Measurements from ENCODE around the gene FTO. TPM values are rescaled to one million over a fixed set of nuclear protein-coding genes. Genes with fewer than 3 reads are reported as not detected.
A peak's percentile ranks its signal among the peaks of the same experiment; 100 is the strongest.

FTO gene
- total and polyA plus RNA-seq, 2 of the 8 experiments (the other 6 are each of a cell fraction or from before 2014, with no cell fraction given), result 34.5 to 59.8 TPM

GRCh38 chr16:54177052-54177861, 473.3 kb downstream of the FTO start:
- Histone ChIP-seq H3K23ac (ENCODE audit: insufficient read length) (no peak overlapping the region), H2BK5ac (ENCODE audit: low read depth, low read length) (no peak overlapping the region), H3K27me3 (replicated peaks in 1 of 4; ENCODE audit: control insufficient read depth in 3 of 4, extremely low read depth in 1 of 4, insufficient read depth in 3 of 4, low read length in 3 of 4) (peaks cover 0 to 3% (median 2%) of the 10 kb centered on the region in 4 experiments; a peak in 1 of 7 replicates), H3K4me2 (ENCODE audit: insufficient read depth in 1 of 2, low read depth in 2 of 2, low read length in 2 of 2) (no peak overlapping the region), H3K79me1 (ENCODE audit: low read depth, low read length) (no peaks in the 10 kb centered on the region), H4K5ac (ENCODE audit: insufficient read length, low read depth, low read length) (no peak overlapping the region), H3K56ac (replicated peaks; ENCODE audit: insufficient read length, low read depth, low read length) (no peak overlapping the region), H2BK20ac (ENCODE audit: low read length) (no peak overlapping the region), H2AFZ (ENCODE audit: low read length) (no peak overlapping the region), H3K23me2 (ENCODE audit: low read depth, low read length) (no peaks in the 10 kb centered on the region), H4K20me1 (replicated peaks in 1 of 2; ENCODE audit: control insufficient read depth in 1 of 2, insufficient read depth in 2 of 2, low read length in 2 of 2) (no peaks in the 10 kb centered on the region), H3K4me3 (ENCODE audit: extremely low read depth in 1 of 4, insufficient read depth in 2 of 4, low read depth in 3 of 4, low read length in 4 of 4) (no peak overlapping the region), H4K91ac (replicated peaks; ENCODE audit: insufficient read length, low read length) (no peak overlapping the region), H2BK12ac (ENCODE audit: low read depth, low read length) (no peak overlapping the region), H3K4ac (replicated peaks; ENCODE audit: insufficient read length, low read depth, low read length) (no peak overlapping the region), H3K9me3 (ENCODE audit: insufficient read depth in 2 of 2, low read depth in 1 of 2, low read length in 1 of 2) (no peaks in the 10 kb centered on the region), H2AK5ac (ENCODE audit: low read depth, low read length) (no peak overlapping the region), H4K8ac (ENCODE audit: extremely low read depth, insufficient read depth, low read length) (no peak overlapping the region), H2BK15ac (ENCODE audit: low read length) (no peak overlapping the region), H2BK120ac (replicated peaks; ENCODE audit: low read depth, low read length) (no peak overlapping the region), H3K27ac (ENCODE audit: low read depth, low read length) (no peak overlapping the region), H3K36me3 (ENCODE audit: control insufficient read depth in 2 of 4, insufficient read depth in 4 of 4, low read length in 3 of 4) (no peaks in the 10 kb centered on the region), H3K4me1 (replicated peaks in 1 of 4; ENCODE audit: control insufficient read depth in 3 of 4, insufficient read depth in 4 of 4, low read length in 3 of 4) (peaks cover 4 to 15% (median 10%) of the 10 kb centered on the region in 4 experiments; a peak in 5 of 7 replicates), H3K9ac (replicated peaks in 1 of 4; ENCODE audit: extremely low read depth in 1 of 4, low read depth in 3 of 4, low read length in 3 of 4) (no peak overlapping the region), H3K79me2 (ENCODE audit: control insufficient read depth in 1 of 2, insufficient read depth in 2 of 2, low read length in 2 of 2) (no peaks in the 10 kb centered on the region), H3K14ac (ENCODE audit: insufficient read length) (no peak overlapping the region), H3K18ac (ENCODE audit: extremely low read depth, low read length) (no peak overlapping the region)
- TF ChIP-seq TAF1 (IDR thresholded peaks at IDR 0.05; ENCODE audit: low read depth, low read length) (no peak), SIN3A (conservative IDR thresholded peaks at IDR 0.05 in 1 of 2, IDR thresholded peaks at IDR 0.05 in 1 of 2; ENCODE audit: low read depth in 1 of 2, low read length in 2 of 2) (no peak), SP2 (IDR thresholded peaks at IDR 0.05; ENCODE audit: low read length) (no peak), JUND (IDR thresholded peaks at IDR 0.05; ENCODE audit: low read length) (no peak), MAFK (IDR thresholded peaks at IDR 0.05; ENCODE audit: low read depth, low read length) (peak; percentile 55; the same call in 1 of the 2 replicates), NRF1 (IDR thresholded peaks at IDR 0.05; ENCODE audit: low read depth, low read length) (no peak)
- ChIA-PET CTCF (ENCODE audit: partially characterized antibody) (interaction anchor here (1.0 kb wide), 1 partner anchor 16 kb away, joined by 4 read pairs; no protein-coding TSS in a partner anchor), POLR2A (ENCODE audit: partially characterized antibody) (no interaction called here)
- WGBS, 2 experiments (ENCODE audit: extremely low coverage in 1 of 2, insufficient coverage in 1 of 2, insufficient read length in 1 of 2, insufficient replicate concordance in 2 of 2, low coverage in 1 of 2, low lambda C conversion rate in 2 of 2, missing lambda C conversion rate in 1 of 2), result 89% methylated on average over 26 of the region's 26 CpGs; no CpG with 5 or more reads in 1 of the 2 experiments
- FAIRE-seq (no peak), DNase-seq (ENCODE audit: low read depth in 1 of 2, low spot score in 2 of 2) (no peak)

Measured in H1 (cell line).